ENCODE measurements around the gene APBA2. TPM values are rescaled to one million over a fixed set of nuclear protein-coding genes. Genes with fewer than 3 reads are reported as not detected.

APBA2 gene
- total RNA-seq, 1 experiment from 2014 or later, result not detected

DNA sequence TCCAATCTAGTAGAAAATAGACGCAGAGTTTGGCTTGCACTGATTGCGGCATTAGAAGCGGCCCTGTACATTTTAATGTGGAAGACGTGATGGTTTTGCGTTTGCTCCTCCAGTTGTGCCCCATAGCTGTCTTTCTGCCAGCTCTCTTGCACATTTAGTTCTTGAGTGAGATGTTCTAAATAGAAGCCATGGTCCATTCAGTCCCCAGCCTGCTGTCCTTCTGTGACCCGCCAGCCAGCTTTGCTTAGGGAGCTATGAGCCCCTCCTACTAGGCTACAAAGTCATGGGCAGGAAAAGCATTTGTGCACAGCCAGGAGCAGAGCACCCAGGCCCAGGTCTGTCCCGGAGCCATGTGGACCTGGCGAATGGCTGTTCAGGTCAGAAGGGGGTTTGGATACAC is 50.3 kb downstream of the APBA2 start:
- H3K27ac ChIP-seq (ENCODE audit: low read length), result no peak overlapping the region

DNA sequence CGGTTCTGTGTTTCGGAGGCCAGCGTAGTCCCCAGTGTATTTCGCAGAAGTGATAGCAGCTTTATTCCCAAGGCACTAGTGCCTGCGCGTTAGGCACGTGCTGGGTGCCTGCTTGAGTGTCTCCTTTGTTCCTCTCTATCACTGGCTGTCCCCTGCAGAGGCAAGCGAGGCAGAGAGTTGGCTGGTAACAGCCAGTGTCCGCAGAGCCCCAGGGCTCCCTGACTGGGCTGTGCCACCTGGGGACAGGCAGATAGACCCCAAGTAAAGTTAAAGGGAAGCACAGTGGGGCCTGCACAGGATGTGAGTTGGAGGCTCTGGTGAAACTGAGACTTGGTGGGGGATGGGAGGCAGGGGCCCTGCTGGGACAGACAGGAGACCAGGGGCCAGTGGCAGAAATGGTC is 50.7 kb downstream of the APBA2 start:
- no peaks in the 10 kb centered on the region for H3K27me3 ChIP-seq (ENCODE audit: low read length)
- H3K27ac ChIP-seq (ENCODE audit: low read length), result no peak overlapping the region
- H3K4me3 ChIP-seq (ENCODE audit: low read length), result no peak overlapping the region
- no peak for DNase-seq
- H3K9me2 ChIP-seq (replicated peaks; ENCODE audit: insufficient read depth, low read length), result no peaks in the 10 kb centered on the region
- H3K79me2 ChIP-seq (ENCODE audit: low read length), result no peaks in the 10 kb centered on the region
- no peaks in the 10 kb centered on the region for H3K4me1 ChIP-seq (ENCODE audit: low read length)
- H3K4me2 ChIP-seq (ENCODE audit: low read depth, low read length, poor library complexity, severe bottlenecking), result no peak overlapping the region
- H3K9me3 ChIP-seq (ENCODE audit: low read length), result no peaks in the 10 kb centered on the region
- H4K20me1 ChIP-seq (ENCODE audit: insufficient read depth, low read depth, low read length), result no peaks in the 10 kb centered on the region
- H3K9ac ChIP-seq (ENCODE audit: low read length), result no peak overlapping the region
- H2AFZ ChIP-seq (ENCODE audit: low read length), result no peak overlapping the region
- no peaks in the 10 kb centered on the region for H3K36me3 ChIP-seq (ENCODE audit: insufficient read depth, low read length)

More for the DNA sequence above, 50.3 kb downstream of the APBA2 start:
- no peak overlapping the region for H3K4me3 ChIP-seq (ENCODE audit: low read length)
- H3K36me3 ChIP-seq (ENCODE audit: insufficient read depth, low read length), result no peaks in the 10 kb centered on the region
- no peaks in the 10 kb centered on the region for H3K9me3 ChIP-seq (ENCODE audit: low read length)
- H3K9me2 ChIP-seq (replicated peaks; ENCODE audit: insufficient read depth, low read length), result no peaks in the 10 kb centered on the region
- no peaks in the 10 kb centered on the region for H3K79me2 ChIP-seq (ENCODE audit: low read length)
- H4K20me1 ChIP-seq (ENCODE audit: insufficient read depth, low read depth, low read length), result no peaks in the 10 kb centered on the region
- H3K27me3 ChIP-seq (ENCODE audit: low read length), result no peaks in the 10 kb centered on the region
- no peak overlapping the region for H2AFZ ChIP-seq (ENCODE audit: low read length)
- no peaks in the 10 kb centered on the region for H3K4me1 ChIP-seq (ENCODE audit: low read length)
- no peak overlapping the region for H3K9ac ChIP-seq (ENCODE audit: low read length)
- no peak overlapping the region for H3K4me2 ChIP-seq (ENCODE audit: low read depth, low read length, poor library complexity, severe bottlenecking)
- no peak for DNase-seq

DNA sequence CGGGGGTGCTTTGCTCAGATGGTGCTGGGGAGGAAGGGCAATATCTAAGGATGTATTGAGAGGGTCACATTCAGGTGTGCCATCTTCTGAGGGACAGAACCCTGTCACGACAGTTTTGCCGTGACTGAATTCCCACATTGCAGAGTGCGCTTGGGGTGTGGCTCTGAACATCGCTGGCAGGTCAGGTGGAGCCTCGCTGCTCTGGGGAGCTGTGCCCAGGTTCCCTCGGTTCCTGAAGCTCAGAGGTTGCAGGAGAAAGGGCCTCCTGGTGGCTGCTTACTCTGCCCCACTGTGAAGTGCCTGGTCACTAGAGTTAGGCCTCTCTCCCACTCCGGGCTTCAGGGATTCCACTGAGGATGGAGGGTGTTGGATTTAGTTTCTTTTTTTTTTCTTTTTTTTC is 51.5 kb downstream of the APBA2 start:
- no peaks in the 10 kb centered on the region for H3K9me3 ChIP-seq (ENCODE audit: low read length)
- H3K27me3 ChIP-seq (ENCODE audit: low read length), result no peaks in the 10 kb centered on the region
- no peak overlapping the region for H3K4me3 ChIP-seq (ENCODE audit: low read length)
- H2AFZ ChIP-seq (ENCODE audit: low read length), result no peak overlapping the region
- H3K9me2 ChIP-seq (replicated peaks; ENCODE audit: insufficient read depth, low read length), result no peaks in the 10 kb centered on the region
- H3K27ac ChIP-seq (ENCODE audit: low read length), result no peak overlapping the region
- no peak overlapping the region for H3K4me2 ChIP-seq (ENCODE audit: low read depth, low read length, poor library complexity, severe bottlenecking)
- DNase-seq, result no peak
- H3K9ac ChIP-seq (ENCODE audit: low read length), result no peak overlapping the region
- no peaks in the 10 kb centered on the region for H4K20me1 ChIP-seq (ENCODE audit: insufficient read depth, low read depth, low read length)
- H3K4me1 ChIP-seq (ENCODE audit: low read length), result no peaks in the 10 kb centered on the region
- H3K79me2 ChIP-seq (ENCODE audit: low read length), result no peaks in the 10 kb centered on the region
- no peaks in the 10 kb centered on the region for H3K36me3 ChIP-seq (ENCODE audit: insufficient read depth, low read length)

DNA sequence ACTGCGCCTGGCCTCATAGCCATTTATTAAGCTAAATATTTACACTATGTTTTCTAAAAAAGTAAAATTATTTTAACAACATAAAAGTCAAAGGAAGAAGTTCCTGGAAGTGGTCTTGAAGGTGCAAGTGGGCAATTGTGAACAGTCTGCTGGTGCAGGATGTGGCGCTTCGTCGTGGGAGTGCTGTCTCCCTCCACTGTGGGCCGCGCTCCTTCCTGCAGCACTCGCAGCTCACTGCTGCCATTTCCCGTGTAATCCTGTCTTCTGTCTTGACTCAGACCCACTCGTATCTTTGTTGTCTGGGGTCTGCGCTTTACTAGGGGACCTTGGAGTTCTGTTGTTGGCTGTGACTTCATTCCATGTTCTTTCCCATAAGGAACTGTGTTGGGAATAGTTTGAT is 56.3 kb downstream of the APBA2 start:
- H3K79me2 ChIP-seq (ENCODE audit: low read length), result no peaks in the 10 kb centered on the region
- no peak for DNase-seq
- H3K4me2 ChIP-seq (ENCODE audit: low read depth, low read length, poor library complexity, severe bottlenecking), result no peak overlapping the region
- H3K9me3 ChIP-seq (ENCODE audit: low read length), result no peaks in the 10 kb centered on the region
- no peaks in the 10 kb centered on the region for H4K20me1 ChIP-seq (ENCODE audit: insufficient read depth, low read depth, low read length)
- no peak overlapping the region for H3K9ac ChIP-seq (ENCODE audit: low read length)
- no peak overlapping the region for H3K27ac ChIP-seq (ENCODE audit: low read length)
- H3K27me3 ChIP-seq (ENCODE audit: low read length), result no peaks in the 10 kb centered on the region
- H3K4me3 ChIP-seq (ENCODE audit: low read length), result no peak overlapping the region
- H3K4me1 ChIP-seq (ENCODE audit: low read length), result no peaks in the 10 kb centered on the region
- no peak overlapping the region for H2AFZ ChIP-seq (ENCODE audit: low read length)
- H3K9me2 ChIP-seq (replicated peaks; ENCODE audit: insufficient read depth, low read length), result no peaks in the 10 kb centered on the region
- H3K36me3 ChIP-seq (ENCODE audit: insufficient read depth, low read length), result no peaks in the 10 kb centered on the region

GRCh38 chr15:28942571-28942970 is 56.8 kb downstream of the APBA2 start:
- Histone ChIP-seq H3K9ac (ENCODE audit: low read length) (no peak overlapping the region), H2AFZ (ENCODE audit: low read length) (no peak overlapping the region), H3K4me1 (ENCODE audit: low read length) (no peaks in the 10 kb centered on the region), H3K27me3 (ENCODE audit: low read length) (no peaks in the 10 kb centered on the region), H3K4me3 (ENCODE audit: low read length) (no peak overlapping the region), H4K20me1 (ENCODE audit: insufficient read depth, low read depth, low read length) (no peaks in the 10 kb centered on the region), H3K4me2 (ENCODE audit: low read depth, low read length, poor library complexity, severe bottlenecking) (no peak overlapping the region), H3K27ac (ENCODE audit: low read length) (no peak overlapping the region), H3K9me3 (ENCODE audit: low read length) (no peaks in the 10 kb centered on the region), H3K36me3 (ENCODE audit: insufficient read depth, low read length) (no peaks in the 10 kb centered on the region), H3K79me2 (ENCODE audit: low read length) (no peaks in the 10 kb centered on the region), H3K9me2 (replicated peaks; ENCODE audit: insufficient read depth, low read length) (no peaks in the 10 kb centered on the region)
- DNase-seq, result no peak

- Histone ChIP-seq H3K79me2 (ENCODE audit: low read length) (no peaks in the 10 kb centered on the region), H3K27ac (ENCODE audit: low read length) (no peak overlapping the region), H3K4me2 (ENCODE audit: low read depth, low read length, poor library complexity, severe bottlenecking) (no peak overlapping the region), H3K4me3 (ENCODE audit: low read length) (no peak overlapping the region), H3K4me1 (ENCODE audit: low read length) (no peaks in the 10 kb centered on the region), H4K20me1 (ENCODE audit: insufficient read depth, low read depth, low read length) (no peaks in the 10 kb centered on the region), H3K9ac (ENCODE audit: low read length) (no peak overlapping the region), H2AFZ (ENCODE audit: low read length) (no peak overlapping the region), H3K36me3 (ENCODE audit: insufficient read depth, low read length) (no peaks in the 10 kb centered on the region), H3K9me2 (replicated peaks; ENCODE audit: insufficient read depth, low read length) (no peaks in the 10 kb centered on the region), H3K27me3 (ENCODE audit: low read length) (no peaks in the 10 kb centered on the region), H3K9me3 (ENCODE audit: low read length) (no peaks in the 10 kb centered on the region)
- DNase-seq, result no peak
Measured at GRCh38 chr15:28943146-28943545, 57.4 kb downstream of the APBA2 start.

- Histone ChIP-seq H2AFZ (ENCODE audit: low read length) (no peak overlapping the region), H3K4me3 (ENCODE audit: low read length) (no peak overlapping the region), H3K4me1 (ENCODE audit: low read length) (no peaks in the 10 kb centered on the region), H3K4me2 (ENCODE audit: low read depth, low read length, poor library complexity, severe bottlenecking) (no peak overlapping the region), H3K27ac (ENCODE audit: low read length) (no peak overlapping the region), H3K79me2 (ENCODE audit: low read length) (no peaks in the 10 kb centered on the region), H4K20me1 (ENCODE audit: insufficient read depth, low read depth, low read length) (no peaks in the 10 kb centered on the region), H3K27me3 (ENCODE audit: low read length) (no peaks in the 10 kb centered on the region), H3K9ac (ENCODE audit: low read length) (no peak overlapping the region), H3K36me3 (ENCODE audit: insufficient read depth, low read length) (no peaks in the 10 kb centered on the region), H3K9me3 (ENCODE audit: low read length) (no peaks in the 10 kb centered on the region), H3K9me2 (replicated peaks; ENCODE audit: insufficient read depth, low read length) (no peaks in the 10 kb centered on the region)
- DNase-seq, result no peak
Measured at GRCh38 chr15:28943611-28944230, 57.9 kb downstream of the APBA2 start.

- Histone ChIP-seq H3K79me2 (ENCODE audit: low read length) (no peaks in the 10 kb centered on the region), H4K20me1 (ENCODE audit: insufficient read depth, low read depth, low read length) (no peaks in the 10 kb centered on the region), H3K4me3 (ENCODE audit: low read length) (no peak overlapping the region), H3K9ac (ENCODE audit: low read length) (no peak overlapping the region), H2AFZ (ENCODE audit: low read length) (no peak overlapping the region), H3K9me3 (ENCODE audit: low read length) (no peaks in the 10 kb centered on the region), H3K36me3 (ENCODE audit: insufficient read depth, low read length) (no peaks in the 10 kb centered on the region), H3K9me2 (replicated peaks; ENCODE audit: insufficient read depth, low read length) (no peaks in the 10 kb centered on the region), H3K27ac (ENCODE audit: low read length) (no peak overlapping the region), H3K4me2 (ENCODE audit: low read depth, low read length, poor library complexity, severe bottlenecking) (no peak overlapping the region), H3K27me3 (ENCODE audit: low read length) (no peaks in the 10 kb centered on the region), H3K4me1 (ENCODE audit: low read length) (no peaks in the 10 kb centered on the region)
- no peak for DNase-seq
Measured at GRCh38 chr15:28944286-28944685, 58.5 kb downstream of the APBA2 start.
